Prostate gland (tissue), 2 donors: ENCODE data around the gene ONECUT3.

Source experiments
- CTCF ChIP-seq, 4 experiments: fragments of 200-600 bp in 2 of 4; fragments of 450-650 bp in 2 of 4; sonication (generic) in 2 of 4; IDR thresholded peaks; 1 replicate in 3 of 4; 2 replicates in 1 of 4; pipeline ENCODE4 v1.5.1; 2016 to 2019; ENCODE audit warnings: antibody characterized with exemption in 4 of 4, mild to moderate bottlenecking in 2 of 4, moderate library complexity in 2 of 4
- POLR2AphosphoS5 ChIP-seq: sonication (generic); formaldehyde crosslinking; IDR thresholded peaks from one replicate; pipeline ENCODE4 v1.6.1; 2017; ENCODE audit warnings: antibody characterized with exemption

- TF ChIP-seq POLR2AphosphoS5 (no peak), CTCF (IDR thresholded peaks at IDR 0.05) (no peak)
Observed at GRCh38 chr19:1746401-1747284, 6.7 kb upstream of the ONECUT3 start.
